HEK293 (cell line): ENCODE results near the gene SOX6.

Experiments
- CTCF ChIA-PET: fragments of 350-600 bp; formaldehyde crosslinking; extraction: SDS; loops from one replicate; lab custom pipeline; 2021; ENCODE audit warnings: antibody characterized with exemption; lab: Yijun Ruan, JAX
- POLR2A ChIA-PET: fragments of 300-600 bp; formaldehyde crosslinking; extraction: SDS; loops from one replicate; lab custom pipeline; 2020; ENCODE audit warnings: antibody characterized with exemption, inconsistent platforms; lab: Yijun Ruan, JAX
- H3K27ac ChIP-seq: fragments of 200-500 bp; sonication (Bioruptor generic); 2 replicates; pipeline ENCODE4 v1.5.1; 2014; ENCODE audit warnings: low read depth, low read length, control low read depth, inconsistent platforms; ENCODE audit errors: extremely low read depth
- H3K36me3 ChIP-seq, 2 experiments: fragments of 200-500 bp in 1 of 2; sonication (Bioruptor generic) in 1 of 2; 1 replicate in 1 of 2; 2 replicates in 1 of 2; pipeline ENCODE4 v1.5.1; 2014 to 2017; ENCODE audit warnings: inconsistent platforms in 2 of 2, low read length in 2 of 2; ENCODE audit not compliant: control insufficient read depth in 2 of 2, insufficient read depth in 1 of 2
- H3K4me1 ChIP-seq: fragments of 200-500 bp; sonication (Bioruptor generic); 2 replicates; pipeline ENCODE4 v1.5.1; 2014; ENCODE audit warnings: mild to moderate bottlenecking, low read length, inconsistent platforms; ENCODE audit not compliant: control insufficient read depth, insufficient read depth
- H3K4me3 ChIP-seq: 2 replicates; pipeline ENCODE4 v1.5.1; 2011; ENCODE audit warnings: low read depth, mild to moderate bottlenecking, control low read depth, low read length, moderate library complexity
- H3K9me3 ChIP-seq: fragments of 200-500 bp; sonication (Bioruptor generic); 2 replicates; pipeline ENCODE4 v1.5.1; 2014; ENCODE audit warnings: low read depth, low read length, inconsistent platforms; ENCODE audit not compliant: control insufficient read depth, insufficient read depth
- GLIS1 ChIP-seq: fragments of 450-650 bp; formaldehyde crosslinking; IDR thresholded peaks from 2 replicates; pipeline ENCODE4 v1.5.1; 2016; ENCODE audit warnings: missing biosample characterization, missing genetic modification characterization
- GLIS2 ChIP-seq: fragments of 450-650 bp; formaldehyde crosslinking; IDR thresholded peaks from 2 replicates; pipeline ENCODE4 v1.5.1; 2016; ENCODE audit warnings: missing biosample characterization, missing genetic modification characterization
- HOXD13 ChIP-seq: sonication (generic); formaldehyde crosslinking; IDR thresholded peaks from 2 replicates; pipeline ENCODE4 v1.8.0; 2022; ENCODE audit warnings: missing genetic modification reagents, borderline replicate concordance
- KLF16 ChIP-seq: fragments of 450-650 bp; formaldehyde crosslinking; IDR thresholded peaks from 2 replicates; pipeline ENCODE4 v1.5.1; 2017; ENCODE audit warnings: missing biosample characterization, missing genetic modification characterization
- OVOL3 ChIP-seq: fragments of 450-650 bp; formaldehyde crosslinking; IDR thresholded peaks from 2 replicates; pipeline ENCODE4 v1.5.1; 2016; ENCODE audit warnings: missing biosample characterization, missing genetic modification characterization
- PRDM1 ChIP-seq: fragments of 450-650 bp; formaldehyde crosslinking; IDR thresholded peaks from 2 replicates; pipeline ENCODE4; 2016; ENCODE audit warnings: missing biosample characterization, missing genetic modification characterization
- SETDB1 ChIP-seq: IDR thresholded peaks from one replicate; pipeline ENCODE4 v1.6.1; 2017; ENCODE audit warnings: mild to moderate bottlenecking, low read length, moderate library complexity, mixed read lengths; ENCODE audit not compliant: insufficient read length
- ZBTB48 ChIP-seq: fragments of 450-650 bp; formaldehyde crosslinking; IDR thresholded peaks from 2 replicates; pipeline ENCODE4 v1.5.1; 2016; ENCODE audit warnings: missing biosample characterization, missing genetic modification characterization
- ZFHX2 ChIP-seq: fragments of 450-650 bp; formaldehyde crosslinking; conservative IDR thresholded peaks from 2 replicates; pipeline ENCODE4 v1.5.1; 2016; ENCODE audit warnings: missing biosample characterization, missing genetic modification characterization
- ZNF114 ChIP-seq: fragments of 450-650 bp; formaldehyde crosslinking; IDR thresholded peaks from 2 replicates; pipeline ENCODE4 v1.5.0; 2017; ENCODE audit warnings: missing biosample characterization, missing genetic modification characterization
- ZNF121 ChIP-seq: fragments of 450-650 bp; formaldehyde crosslinking; IDR thresholded peaks from 2 replicates; pipeline ENCODE4 v1.5.1; 2016; ENCODE audit warnings: missing biosample characterization, missing genetic modification characterization
- ZNF155 ChIP-seq: fragments of 450-650 bp; formaldehyde crosslinking; IDR thresholded peaks from 2 replicates; pipeline ENCODE4 v1.5.1; 2016; ENCODE audit warnings: missing biosample characterization, missing genetic modification characterization
- ZNF157 ChIP-seq: fragments of 450-650 bp; formaldehyde crosslinking; IDR thresholded peaks from 2 replicates; pipeline ENCODE4 v1.5.1; 2016; ENCODE audit warnings: missing biosample characterization, missing genetic modification characterization
- ZNF211 ChIP-seq: fragments of 450-650 bp; formaldehyde crosslinking; IDR thresholded peaks from 2 replicates; pipeline ENCODE4 v1.5.1; 2016; ENCODE audit warnings: low read depth, missing biosample characterization, missing genetic modification characterization
- ZNF266 ChIP-seq: fragments of 450-650 bp; formaldehyde crosslinking; IDR thresholded peaks from 2 replicates; pipeline ENCODE4 v1.5.1; 2016; ENCODE audit warnings: missing biosample characterization, missing genetic modification characterization, low read depth
- ZNF324 ChIP-seq: fragments of 450-650 bp; formaldehyde crosslinking; IDR thresholded peaks from 2 replicates; pipeline ENCODE4 v1.5.1; 2016; ENCODE audit warnings: missing biosample characterization, missing genetic modification characterization
- ZNF335 ChIP-seq: fragments of 450-650 bp; formaldehyde crosslinking; conservative IDR thresholded peaks from 2 replicates; pipeline ENCODE4 v1.5.1; 2016; ENCODE audit warnings: missing biosample characterization, missing genetic modification characterization
- ZNF394 ChIP-seq: fragments of 450-650 bp; formaldehyde crosslinking; IDR thresholded peaks from 2 replicates; pipeline ENCODE4 v1.5.1; 2016; ENCODE audit warnings: missing biosample characterization, missing genetic modification characterization, mild to moderate bottlenecking, moderate library complexity, borderline replicate concordance
- ZNF544 ChIP-seq: fragments of 450-650 bp; formaldehyde crosslinking; IDR thresholded peaks from 2 replicates; pipeline ENCODE4 v1.5.0; 2017; ENCODE audit warnings: missing biosample characterization, missing genetic modification characterization
- ZNF549 ChIP-seq: fragments of 450-650 bp; IDR thresholded peaks from 2 replicates; pipeline ENCODE4 v1.5.1; 2018; ENCODE audit warnings: missing biosample characterization, missing genetic modification characterization, mild to moderate bottlenecking, inconsistent platforms, moderate library complexity
- ZNF639 ChIP-seq: fragments of 450-650 bp; formaldehyde crosslinking; IDR thresholded peaks from 2 replicates; pipeline ENCODE4 v1.5.1; 2016; ENCODE audit warnings: missing biosample characterization, missing genetic modification characterization
- ZNF670 ChIP-seq: fragments of 450-650 bp; formaldehyde crosslinking; IDR thresholded peaks from 2 replicates; pipeline ENCODE4 v1.5.1; 2016; ENCODE audit warnings: missing biosample characterization, missing genetic modification characterization, low read depth
- ZSCAN5A ChIP-seq: fragments of 450-650 bp; formaldehyde crosslinking; IDR thresholded peaks from 2 replicates; pipeline ENCODE4 v1.5.1; 2016; ENCODE audit warnings: missing biosample characterization, missing genetic modification characterization
- TF ChIP-seq, protein P1 (sequence below): fragments of 450-650 bp; formaldehyde crosslinking; IDR thresholded peaks from 2 replicates; pipeline ENCODE4 v1.5.1; 2016; ENCODE audit warnings: missing biosample characterization, missing genetic modification characterization, borderline replicate concordance
- TF ChIP-seq, protein P2 (sequence below): fragments of 450-650 bp; formaldehyde crosslinking; IDR thresholded peaks from 2 replicates; pipeline ENCODE4; 2016; ENCODE audit warnings: missing biosample characterization, missing genetic modification characterization
- TF ChIP-seq, protein P3 (sequence below): fragments of 450-650 bp; formaldehyde crosslinking; IDR thresholded peaks from 2 replicates; pipeline ENCODE4 v1.5.1; 2017; ENCODE audit warnings: missing biosample characterization, missing genetic modification characterization

The SOX6 gene

DNA sequence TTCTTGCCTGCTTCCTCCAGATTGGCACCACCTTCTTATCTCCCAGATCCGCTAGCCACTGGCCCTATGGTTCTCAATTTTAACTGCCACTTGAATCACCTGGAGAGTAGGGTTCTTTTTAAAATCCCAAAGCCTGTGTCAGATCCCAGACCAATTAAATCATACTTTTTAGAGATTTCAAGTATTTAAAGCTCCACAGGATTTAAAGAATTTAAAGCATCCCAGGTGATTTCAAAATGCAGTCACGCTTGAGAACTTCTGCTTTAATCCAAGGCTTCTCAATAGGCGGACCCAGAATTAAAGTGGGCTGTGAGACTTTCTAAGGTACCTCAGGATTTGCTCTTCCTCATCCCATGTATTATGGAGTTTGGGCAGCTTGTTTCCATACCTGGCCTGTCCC is 400.0 kb downstream of the SOX6 start:
- ChIA-PET CTCF (interaction anchor here (0.6 to 0.7 kb wide), 2 partner anchors 26 to 259 kb away, joined by 3 read pairs; no protein-coding TSS in a partner anchor), POLR2A (no interaction called here)
- H3K4me1 ChIP-seq: no peaks in the 10 kb centered on the region
- H3K36me3 ChIP-seq: no peaks in the 10 kb centered on the region
- TF ChIP-seq ZFHX2 (tag by site-specific recombination) (no peak), ZNF114 (no peak), ZNF639 (tag by site-specific recombination) (no peak), GLIS2 (no peak), KLF16 (tag by site-specific recombination) (no peak), ZNF335 (tag by site-specific recombination) (no peak), PRDM1 (no peak), ZNF324 (tag by site-specific recombination) (no peak), ZNF549 (tag by site-specific recombination) (no peak), ZSCAN5A (tag by site-specific recombination) (no peak)
- no peak overlapping the region for H3K4me3 ChIP-seq
- no peak overlapping the region for H3K27ac ChIP-seq
- H3K9me3 ChIP-seq: no peaks in the 10 kb centered on the region

DNA sequence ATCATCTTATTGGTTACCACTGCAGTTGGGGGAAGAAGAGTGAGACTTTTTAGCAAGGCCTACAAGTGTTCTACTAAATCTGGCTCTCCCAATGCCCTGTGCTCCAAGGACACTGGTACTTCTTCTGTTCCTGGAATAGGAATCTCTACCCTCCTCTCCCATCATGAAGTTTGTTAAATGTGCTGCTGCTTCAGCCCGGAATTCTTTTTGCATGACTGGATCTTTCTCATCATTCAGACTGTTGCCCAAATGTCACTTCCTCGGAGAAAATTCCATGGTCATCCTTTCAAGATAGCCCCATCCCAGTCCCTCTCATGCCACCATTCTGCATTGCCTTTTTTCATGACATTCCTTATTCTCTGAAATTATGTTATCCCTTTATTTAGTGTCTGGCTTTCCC is 400.8 kb downstream of the SOX6 start:
- H3K9me3 ChIP-seq: no peaks in the 10 kb centered on the region
- ChIA-PET POLR2A (no interaction called here), CTCF (interaction anchor here (0.6 to 0.7 kb wide), 2 partner anchors 25 to 259 kb away, joined by 3 read pairs; no protein-coding TSS in a partner anchor)
- no peak overlapping the region for H3K27ac ChIP-seq
- no peak overlapping the region for H3K4me3 ChIP-seq
- TF ChIP-seq ZNF549 (tag by site-specific recombination) (no peak), ZNF155 (tag by site-specific recombination) (no peak), ZBTB48 (no peak), KLF16 (tag by site-specific recombination) (no peak), SETDB1 (no peak), ZNF211 (tag by site-specific recombination) (no peak), HOXD13 (CRISPR knock-in tag) (no peak), GLIS1 (no peak), ZNF121 (tag by site-specific recombination) (no peak), ZNF157 (no peak), ZNF544 (tag by site-specific recombination) (no peak), ZNF670 (tag by site-specific recombination) (no peak), ZNF394 (no peak), ZNF266 (tag by site-specific recombination) (no peak), OVOL3 (tag by site-specific recombination) (no peak), PRDM1 (no peak)
- TF ChIP-seq, protein P1, sequence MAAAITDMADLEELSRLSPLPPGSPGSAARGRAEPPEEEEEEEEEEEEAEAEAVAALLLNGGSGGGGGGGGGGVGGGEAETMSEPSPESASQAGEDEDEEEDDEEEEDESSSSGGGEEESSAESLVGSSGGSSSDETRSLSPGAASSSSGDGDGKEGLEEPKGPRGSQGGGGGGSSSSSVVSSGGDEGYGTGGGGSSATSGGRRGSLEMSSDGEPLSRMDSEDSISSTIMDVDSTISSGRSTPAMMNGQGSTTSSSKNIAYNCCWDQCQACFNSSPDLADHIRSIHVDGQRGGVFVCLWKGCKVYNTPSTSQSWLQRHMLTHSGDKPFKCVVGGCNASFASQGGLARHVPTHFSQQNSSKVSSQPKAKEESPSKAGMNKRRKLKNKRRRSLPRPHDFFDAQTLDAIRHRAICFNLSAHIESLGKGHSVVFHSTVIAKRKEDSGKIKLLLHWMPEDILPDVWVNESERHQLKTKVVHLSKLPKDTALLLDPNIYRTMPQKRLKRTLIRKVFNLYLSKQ (tag by site-specific recombination): no peak
- TF ChIP-seq, protein P2, sequence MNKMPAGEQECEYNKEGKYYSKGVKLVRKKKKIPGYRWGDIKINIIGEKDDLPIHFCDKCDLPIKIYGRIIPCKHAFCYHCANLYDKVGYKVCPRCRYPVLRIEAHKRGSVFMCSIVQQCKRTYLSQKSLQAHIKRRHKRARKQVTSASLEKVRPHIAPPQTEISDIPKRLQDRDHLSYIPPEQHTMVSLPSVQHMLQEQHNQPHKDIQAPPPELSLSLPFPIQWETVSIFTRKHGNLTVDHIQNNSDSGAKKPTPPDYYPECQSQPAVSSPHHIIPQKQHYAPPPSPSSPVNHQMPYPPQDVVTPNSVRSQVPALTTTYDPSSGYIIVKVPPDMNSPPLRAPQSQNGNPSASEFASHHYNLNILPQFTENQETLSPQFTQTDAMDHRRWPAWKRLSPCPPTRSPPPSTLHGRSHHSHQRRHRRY: no peak
- TF ChIP-seq, protein P3, sequence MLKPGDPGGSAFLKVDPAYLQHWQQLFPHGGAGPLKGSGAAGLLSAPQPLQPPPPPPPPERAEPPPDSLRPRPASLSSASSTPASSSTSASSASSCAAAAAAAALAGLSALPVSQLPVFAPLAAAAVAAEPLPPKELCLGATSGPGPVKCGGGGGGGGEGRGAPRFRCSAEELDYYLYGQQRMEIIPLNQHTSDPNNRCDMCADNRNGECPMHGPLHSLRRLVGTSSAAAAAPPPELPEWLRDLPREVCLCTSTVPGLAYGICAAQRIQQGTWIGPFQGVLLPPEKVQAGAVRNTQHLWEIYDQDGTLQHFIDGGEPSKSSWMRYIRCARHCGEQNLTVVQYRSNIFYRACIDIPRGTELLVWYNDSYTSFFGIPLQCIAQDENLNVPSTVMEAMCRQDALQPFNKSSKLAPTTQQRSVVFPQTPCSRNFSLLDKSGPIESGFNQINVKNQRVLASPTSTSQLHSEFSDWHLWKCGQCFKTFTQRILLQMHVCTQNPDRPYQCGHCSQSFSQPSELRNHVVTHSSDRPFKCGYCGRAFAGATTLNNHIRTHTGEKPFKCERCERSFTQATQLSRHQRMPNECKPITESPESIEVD (tag by site-specific recombination): no peak
- no peaks in the 10 kb centered on the region for H3K36me3 ChIP-seq
- H3K4me1 ChIP-seq: no peaks in the 10 kb centered on the region
